ENCODE results near the gene KAZN.
"Not testable (repeated sequence)": the region's sequence is repeated elsewhere in the genome, so short reads cannot be mapped to it uniquely, and the experiment has no call there.

The KAZN gene

GRCh38 chr1:14956579-14957195, 358.2 kb downstream of the KAZN start:
- no peak for TF ChIP-seq CTCF (IDR thresholded peaks at IDR 0.05; ENCODE audit: low read depth, low read length)
- no peak for DNase-seq (ENCODE audit: extremely low read depth, low read depth)

- TF ChIP-seq CTCF (IDR thresholded peaks at IDR 0.05; ENCODE audit: low read depth, low read length) = no peak
- no peak for DNase-seq (ENCODE audit: extremely low read depth, low read depth)
Observed at GRCh38 chr1:14957375-14958098, 359.1 kb downstream of the KAZN start.

GRCh38 chr1:14958249-14959058, 360.0 kb downstream of the KAZN start:
- no peak for TF ChIP-seq CTCF (IDR thresholded peaks at IDR 0.05; ENCODE audit: low read depth, low read length)
- DNase-seq (ENCODE audit: extremely low read depth, low read depth) = no peak

GRCh38 chr1:14959059-14959694, 360.7 kb downstream of the KAZN start:
- TF ChIP-seq CTCF (IDR thresholded peaks at IDR 0.05; ENCODE audit: low read depth, low read length) = no peak
- DNase-seq (ENCODE audit: extremely low read depth, low read depth) = no peak

- no peak for DNase-seq (ENCODE audit: extremely low read depth, low read depth)
- TF ChIP-seq CTCF (IDR thresholded peaks at IDR 0.05; ENCODE audit: low read depth, low read length) = no peak
Observed at GRCh38 chr1:14961661-14962267, 363.3 kb downstream of the KAZN start.

GRCh38 chr1:14962407-14962806, 363.9 kb downstream of the KAZN start:
- no peak for DNase-seq (ENCODE audit: extremely low read depth, low read depth)
- TF ChIP-seq CTCF (IDR thresholded peaks at IDR 0.05; ENCODE audit: low read depth, low read length) = no peak

- not testable (repeated sequence) for DNase-seq (ENCODE audit: extremely low read depth, low read depth)
Observed at GRCh38 chr1:14963791-14964710, 365.6 kb downstream of the KAZN start.
